ENCODE measurements around the gene SLC51B.

GRCh38 chr15:65087411-65087810, 42.2 kb downstream of the SLC51B start:
- no peak for TF ChIP-seq POLR2A (IDR thresholded peaks at IDR 0.05; ENCODE audit: low read depth, low read length)
- TF ChIP-seq SMC3 (IDR thresholded peaks at IDR 0.05; ENCODE audit: low read depth, low read length), result no peak
- TF ChIP-seq MXI1 (IDR thresholded peaks at IDR 0.05; ENCODE audit: borderline replicate concordance, low read depth, low read length), result no peak
- no peak for TF ChIP-seq CTCF (conservative IDR thresholded peaks at IDR 0.05; ENCODE audit: low read depth, low read length)
- TF ChIP-seq RAD21 (IDR thresholded peaks at IDR 0.05; ENCODE audit: low read length), result no peak

Measured in IMR-90 (cell line).